Right lobe of liver (tissue), 6 donors: ENCODE measurements around the gene TRAF4. TPM values are rescaled to one million over a fixed set of nuclear protein-coding genes. Genes with fewer than 3 reads are reported as not detected.

Source experiments
- ATAC-seq, 4 donors: fragments of 200-7000 bp; cut with Tn5 transposase; one replicate each; pipeline ENCODE4 v1.9.1; 2020; ENCODE audit warnings: mild to moderate bottlenecking in 4 of 4, moderate library complexity in 4 of 4
- DNase-seq, 3 donors: peaks; one replicate each; pipeline ENCODE4 v3.0.0-alpha.2; 2020
- H3K27ac ChIP-seq, 3 donors: fragments of 200-600 bp; one replicate each; pipeline ENCODE4 v1.8.0; 2022
- H3K27me3 ChIP-seq, 2 donors: fragments of 200-600 bp; one replicate each; pipeline ENCODE4 v1.8.0; 2022
- H3K36me3 ChIP-seq, 4 donors: fragments of 200-600 bp; sonication (generic) in 1 of 4; one replicate each; pipeline versions ENCODE4 v1.5.1 to v1.8.0; 2017 to 2022; ENCODE audit warnings: control low read depth in 1 of 4
- H3K4me1 ChIP-seq, 4 donors: fragments of 200-600 bp; sonication (generic) in 1 of 4; one replicate each; pipeline versions ENCODE4 v1.5.1 to v1.8.0; 2017 to 2022; ENCODE audit warnings: control low read depth in 1 of 4
- H3K4me3 ChIP-seq, 3 donors: fragments of 200-600 bp; one replicate each; pipeline ENCODE4 v1.8.0; 2022
- H3K9me3 ChIP-seq, 4 donors: fragments of 200-600 bp; sonication (generic) in 1 of 4; one replicate each; pipeline versions ENCODE4 v1.5.1 to v1.8.0; 2017 to 2022; ENCODE audit warnings: control low read depth in 1 of 4
- CTCF ChIP-seq, 4 donors: fragments of 200-600 bp in 3 of 4; fragments of 450-650 bp in 1 of 4; IDR thresholded peaks; one replicate each; pipeline versions ENCODE4 v1.5.1 to v1.8.0; 2016 to 2022; ENCODE audit warnings: antibody characterized with exemption in 4 of 4, mild to moderate bottlenecking in 2 of 4
- POLR2A ChIP-seq: fragments of 450-650 bp; IDR thresholded peaks from one replicate; pipeline ENCODE4 v1.6.1; 2017; ENCODE audit warnings: antibody characterized with exemption, mild to moderate bottlenecking
- WGBS: methylation state at CpG from one replicate; pipeline ENCODE4 v1.1.6; 2018; ENCODE audit warnings: low coverage, low lambda C conversion rate; ENCODE audit not compliant: insufficient coverage; ENCODE audit errors: missing lambda C conversion rate; 5-methylcytosine and 5-hydroxymethylcytosine counted together
- intact Hi-C, 2 donors: fragments of 100-400 bp; cut with DNase I; formaldehyde crosslinking; loops; one replicate each; pipeline versions ENCODE4 v1.11.2 to v1.14.1; 2022
- total RNA-seq, 6 experiments: library from RNA; depleted of rRNA in 2 of 6; stranded (reverse); fragments of >200 nt in 2 of 6; fragmentation: NEBNext Ultra II Directional in 3 of 6; extraction: Animal tissue kit (Norgen Biotek cat#: 25700) in 3 of 6; gene quantifications; one replicate each; pipeline versions ENCODE4 v1.1.0 to v1.2.4, GENCODE V29; 2016 to 2023
- donor health status: DM: no; HTN: yes; CAD: no.
- donor health status: DM: no; HTN: no; CAD: no.
- donor health status: DM: no; HTN: no; CAD: no.
- donor health status: DM: no; HTN: yes; CAD: no.
- donor health status: DM: no; HTN: yes; CAD: no.

The TRAF4 gene
- total RNA-seq, 6 experiments from 2014 or later: 26.4 to 55.2 (median 42.3) TPM

GRCh38 chr17:28748852-28749515 lies 5.2 kb downstream of the TRAF4 start:
- intact Hi-C loops: no loop called here
- Histone ChIP-seq H3K4me3 (no peak overlapping the region), H3K27me3 (no peaks in the 10 kb centered on the region), H3K4me1 (peaks cover 0 to 21% (median 11%) of the 10 kb centered on the region in 4 donors), H3K9me3 (no peaks in the 10 kb centered on the region), H3K27ac (no peak overlapping the region), H3K36me3 (peaks cover 5 to 45% (median 16%) of the 10 kb centered on the region in 4 donors)
- no peak for TF ChIP-seq CTCF (IDR thresholded peaks at IDR 0.05)
- no peak for TF ChIP-seq POLR2A
- 40% methylated on average over 5 of the region's 18 CpGs for WGBS
- peak in 1 of 3 donors; percentile 59 for DNase-seq
- ATAC-seq: no peak

- ATAC-seq (no peak), DNase-seq (no peak)
- TF ChIP-seq CTCF (IDR thresholded peaks at IDR 0.05): no peak
- no peak for TF ChIP-seq POLR2A
- H3K27me3 ChIP-seq: no peaks in the 10 kb centered on the region
- no peaks in the 10 kb centered on the region for H3K9me3 ChIP-seq
- intact Hi-C loops: loop anchor here (10.0 kb wide), 1 partner anchor 165 kb away; no protein-coding TSS in a partner anchor
- 10% methylated on average over 4 of the region's 11 CpGs for WGBS
- H3K4me1 ChIP-seq: peaks cover 0 to 21% (median 11%) of the 10 kb centered on the region in 4 donors
- no peak overlapping the region for H3K27ac ChIP-seq
- peaks cover 5 to 45% (median 16%) of the 10 kb centered on the region in 4 donors for H3K36me3 ChIP-seq
- H3K4me3 ChIP-seq: no peak overlapping the region
These were observed 5.8 kb downstream of the TRAF4 start for GRCh38 chr17:28749516-28750177.

- H3K4me3 ChIP-seq: no peak overlapping the region
- intact Hi-C loops: loop anchor here (10.0 kb wide), 1 partner anchor 164 kb away; no protein-coding TSS in a partner anchor
- peaks cover 5 to 45% (median 16%) of the 10 kb centered on the region in 4 donors for H3K36me3 ChIP-seq
- peaks cover 0 to 21% (median 9%) of the 10 kb centered on the region in 4 donors for H3K4me1 ChIP-seq
- no peaks in the 10 kb centered on the region for H3K9me3 ChIP-seq
- 27% methylated on average over 18 of the region's 20 CpGs for WGBS
- no peak overlapping the region for H3K27ac ChIP-seq
- DNase-seq (peak; percentile 90 to 92 (median 92)), ATAC-seq (peak; percentile 77 to 87 (median 84))
- H3K27me3 ChIP-seq: no peaks in the 10 kb centered on the region
- TF ChIP-seq POLR2A (no peak), CTCF (IDR thresholded peaks at IDR 0.05) (peak; percentile 99 to 100 (median 100))
These were observed 6.6 kb downstream of the TRAF4 start for GRCh38 chr17:28750178-28751047.

DNA sequence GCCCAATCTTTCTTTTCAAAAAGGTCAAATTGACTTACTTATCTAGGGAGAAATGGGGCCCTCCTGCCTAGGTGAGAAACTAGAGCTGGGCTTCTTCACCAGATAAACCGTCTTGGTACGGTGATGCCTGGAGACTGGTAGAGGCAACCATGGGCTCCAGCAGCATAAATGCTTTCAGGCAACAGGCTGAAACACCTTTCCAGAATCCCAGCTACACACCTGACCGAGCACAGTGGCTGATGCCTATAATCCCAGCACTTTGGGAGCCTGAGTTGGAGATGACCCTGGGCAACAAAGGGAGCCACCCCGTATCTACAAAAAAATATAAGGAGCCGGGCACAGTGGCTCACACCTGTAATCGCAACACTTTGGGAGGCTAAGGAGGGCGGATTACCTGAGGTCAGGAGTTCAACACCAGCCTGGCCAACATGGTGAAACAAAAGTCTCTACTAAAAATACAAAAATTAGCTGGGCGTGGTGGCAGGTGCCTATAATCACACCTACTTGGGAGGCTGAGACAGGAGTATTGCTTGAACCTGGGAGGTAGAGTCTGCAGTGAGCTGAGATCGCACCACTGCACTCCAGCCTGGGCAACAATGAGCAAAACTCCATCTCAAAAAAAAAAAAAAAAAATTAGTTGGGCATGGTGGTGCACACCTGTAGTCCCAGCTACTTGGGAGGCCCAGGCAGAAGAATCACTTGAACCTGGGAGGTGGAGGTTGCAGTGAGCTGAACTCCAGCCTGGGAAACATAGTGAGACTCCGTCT lies 8.0 kb downstream of the TRAF4 start:
- no peaks in the 10 kb centered on the region for H3K27me3 ChIP-seq
- intact Hi-C loops: loop anchor here (10.0 kb wide), 1 partner anchor 163 kb away; no protein-coding TSS in a partner anchor
- H3K9me3 ChIP-seq: no peaks in the 10 kb centered on the region
- no peak overlapping the region for H3K4me3 ChIP-seq
- 93% methylated on average over 6 of the region's 10 CpGs for WGBS
- TF ChIP-seq CTCF (IDR thresholded peaks at IDR 0.05) (no peak), POLR2A (no peak)
- DNase-seq (no peak), ATAC-seq (no peak)
- no peak overlapping the region for H3K27ac ChIP-seq
- H3K4me1 ChIP-seq: peaks cover 0 to 7% (median 2%) of the 10 kb centered on the region in 4 donors
- H3K36me3 ChIP-seq: peaks cover 5 to 45% (median 16%) of the 10 kb centered on the region in 4 donors
